GM12878 (cell line): Measurements from ENCODE around the gene CNTD1. TPM values are rescaled to one million over a fixed set of nuclear protein-coding genes. Genes with fewer than 3 reads are reported as not detected.

Experiments used
- ATF2 ChIP-seq: IDR thresholded peaks from 2 replicates; pipeline ENCODE4 v1.6.1; 2012; ENCODE audit warnings: low read length, inconsistent platforms
- ETV6 ChIP-seq, 2 experiments: fragments of 450-650 bp in 1 of 2; IDR thresholded peaks in 1 of 2; conservative IDR thresholded peaks in 1 of 2; 2 replicates each; pipeline ENCODE4 v1.6.1; 2014; ENCODE audit warnings: antibody characterized with exemption in 1 of 2, borderline replicate concordance in 1 of 2, low read depth in 1 of 2, mild to moderate bottlenecking in 1 of 2, moderate library complexity in 1 of 2
- IKZF1 ChIP-seq: fragments of 450-650 bp; conservative IDR thresholded peaks from 2 replicates; pipeline ENCODE4 v1.6.1; 2017; ENCODE audit warnings: antibody characterized with exemption, mild to moderate bottlenecking
- IKZF2 ChIP-seq, 2 experiments: fragments of 450-650 bp; IDR thresholded peaks; 2 replicates each; pipeline ENCODE4 v1.6.1; 2017; ENCODE audit warnings: mild to moderate bottlenecking in 2 of 2, moderate library complexity in 2 of 2
- NBN ChIP-seq: fragments of 450-650 bp; IDR thresholded peaks from 2 replicates; pipeline ENCODE4 v1.6.1; 2016
- NRF1 ChIP-seq: conservative IDR thresholded peaks from 2 replicates; pipeline ENCODE4 v1.6.1; 2011; ENCODE audit warnings: mild to moderate bottlenecking, low read depth, low read length, improper control_type of control experiment
- RELA ChIP-seq: fragments of 450-650 bp; IDR thresholded peaks from 2 replicates; pipeline ENCODE4 v1.8.0; 2014; ENCODE audit warnings: borderline replicate concordance; ENCODE audit not compliant: partially characterized antibody
- TCF3 ChIP-seq: IDR thresholded peaks from 2 replicates; pipeline ENCODE4 v1.6.1; 2012; ENCODE audit warnings: low read depth, mild to moderate bottlenecking, low read length, borderline replicate concordance; ENCODE audit not compliant: insufficient read depth
- ZNF622 ChIP-seq: fragments of 450-650 bp; IDR thresholded peaks from 2 replicates; pipeline ENCODE4 v1.6.1; 2017; ENCODE audit warnings: mild to moderate bottlenecking, inconsistent platforms
- polyA plus RNA-seq, 11 experiments: library from polyadenylated mRNA; depleted of rRNA in 4 of 11; unstranded in 6 of 11; stranded (reverse) in 5 of 11; fragments of >200 nt; fragmentation: Nextera tagmentation in 4 of 11; fragmentation: Illumina TruSeq in 1 of 11; extraction: Ambion mirVana in 4 of 11; extraction: Trizol in 1 of 11; gene quantifications; 1 replicate in 1 of 11; 2 replicates in 10 of 11; pipeline versions ENCODE4 v1.2.1 to v1.2.3, GENCODE V29; 2011 to 2016; ENCODE audit warnings: inconsistent platforms in 2 of 11, missing spikeins in 2 of 11, low read depth in 1 of 11
- total RNA-seq, 4 experiments: library from RNA; depleted of rRNA in 3 of 4; stranded (reverse); fragments of >200 nt in 3 of 4; fragmentation: Illumina TruSeq in 1 of 4; extraction: Trizol in 1 of 4; gene quantifications; 2 replicates each; pipeline versions ENCODE4 v1.2.1 to v1.2.3, GENCODE V29; 2013 to 2021
- TF ChIP-seq, protein P1 (sequence below): fragments of 450-650 bp; formaldehyde crosslinking; IDR thresholded peaks from 2 replicates; pipeline ENCODE4 v1.5.0; 2022; ENCODE audit warnings: mild to moderate bottlenecking, missing genetic modification characterization

The CNTD1 gene
- total and polyA plus RNA-seq, 10 of the 15 experiments (the other 5 are each of a cell fraction or from before 2014, with no cell fraction given): 0.06 to 1.5 (median 1.1) TPM; not detected in 4

- TF ChIP-seq ATF2 (no peak), ZNF622 (no peak), NRF1 (peak; percentile 53), ETV6 (conservative IDR thresholded peaks at IDR 0.05 in 1 of 2, IDR thresholded peaks at IDR 0.05 in 1 of 2; ENCODE audit: borderline replicate concordance in 1 of 2, low read depth in 1 of 2) (no peak), NBN (peak; percentile 99), RELA (peak; percentile 75), IKZF1 (peak; percentile 93), TCF3 (0 out of 2 replicates have a peak, but pooled peaks have one; percentile 16), IKZF2 (IDR thresholded peaks at IDR 0.05) (peak in 1 of 2 experiments; percentile 47; a peak in 1 of 4 replicates)
- TF ChIP-seq, protein P1, sequence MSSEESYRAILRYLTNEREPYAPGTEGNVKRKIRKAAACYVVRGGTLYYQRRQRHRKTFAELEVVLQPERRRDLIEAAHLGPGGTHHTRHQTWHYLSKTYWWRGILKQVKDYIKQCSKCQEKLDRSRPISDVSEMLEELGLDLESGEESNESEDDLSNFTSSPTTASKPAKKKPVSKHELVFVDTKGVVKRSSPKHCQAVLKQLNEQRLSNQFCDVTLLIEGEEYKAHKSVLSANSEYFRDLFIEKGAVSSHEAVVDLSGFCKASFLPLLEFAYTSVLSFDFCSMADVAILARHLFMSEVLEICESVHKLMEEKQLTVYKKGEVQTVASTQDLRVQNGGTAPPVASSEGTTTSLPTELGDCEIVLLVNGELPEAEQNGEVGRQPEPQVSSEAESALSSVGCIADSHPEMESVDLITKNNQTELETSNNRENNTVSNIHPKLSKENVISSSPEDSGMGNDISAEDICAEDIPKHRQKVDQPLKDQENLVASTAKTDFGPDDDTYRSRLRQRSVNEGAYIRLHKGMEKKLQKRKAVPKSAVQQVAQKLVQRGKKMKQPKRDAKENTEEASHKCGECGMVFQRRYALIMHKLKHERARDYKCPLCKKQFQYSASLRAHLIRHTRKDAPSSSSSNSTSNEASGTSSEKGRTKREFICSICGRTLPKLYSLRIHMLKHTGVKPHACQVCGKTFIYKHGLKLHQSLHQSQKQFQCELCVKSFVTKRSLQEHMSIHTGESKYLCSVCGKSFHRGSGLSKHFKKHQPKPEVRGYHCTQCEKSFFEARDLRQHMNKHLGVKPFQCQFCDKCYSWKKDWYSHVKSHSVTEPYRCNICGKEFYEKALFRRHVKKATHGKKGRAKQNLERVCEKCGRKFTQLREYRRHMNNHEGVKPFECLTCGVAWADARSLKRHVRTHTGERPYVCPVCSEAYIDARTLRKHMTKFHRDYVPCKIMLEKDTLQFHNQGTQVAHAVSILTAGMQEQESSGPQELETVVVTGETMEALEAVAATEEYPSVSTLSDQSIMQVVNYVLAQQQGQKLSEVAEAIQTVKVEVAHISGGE (CRISPR knock-in tag): peak; percentile 85
- TF ChIP-seq, all 136 proteins: peak for 70
Measured at GRCh38 chr17:42832934-42833766, 34.5 kb downstream of the CNTD1 start, which contains the start of gene PSME3 (continued).
